Measurements from ENCODE around the gene OLFM4. TPM values are rescaled to one million over a fixed set of nuclear protein-coding genes. Genes with fewer than 3 reads are reported as not detected.
"Not testable (repeated sequence)": the region's sequence is repeated elsewhere in the genome, so short reads cannot be mapped to it uniquely, and the experiment has no call there.

Gene OLFM4
- total RNA-seq, 2 experiments from 2014 or later, result not detected

DNA sequence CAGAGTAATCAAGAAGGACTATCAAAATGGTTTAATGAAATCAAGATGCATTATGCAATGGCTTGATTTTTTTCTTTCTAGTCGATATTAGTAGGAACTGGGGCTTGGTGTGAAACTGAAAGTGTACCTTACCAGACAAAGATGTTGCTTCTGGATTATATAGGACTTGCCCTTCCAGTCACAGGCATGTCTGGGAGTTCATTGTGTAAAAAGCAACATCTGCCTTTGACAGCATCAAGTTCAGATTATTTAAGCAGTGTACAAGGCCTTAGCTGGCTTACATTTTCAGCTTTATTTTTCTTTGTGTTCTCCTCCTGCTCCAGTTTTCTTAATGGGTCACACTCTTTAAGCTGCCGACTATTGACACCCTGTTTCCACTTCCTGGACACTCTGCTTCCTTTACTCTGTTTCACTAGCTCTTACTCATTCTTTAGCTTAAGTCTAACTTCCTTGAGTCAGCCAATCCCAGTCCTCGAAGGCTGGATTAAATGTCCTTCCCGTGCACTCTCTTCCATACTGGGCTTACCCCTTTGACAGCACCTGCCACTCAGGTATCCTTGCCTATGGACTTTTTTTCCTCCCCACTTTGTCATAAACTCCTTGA is 29.4 kb upstream of the OLFM4 start:
- H3K9me3 Mint-ChIP-seq, result no peaks in the 10 kb centered on the region
- peaks cover 9% of the 10 kb centered on the region for H3K27me3 Mint-ChIP-seq
- no peak overlapping the region for H3K27ac Mint-ChIP-seq
- no peak overlapping the region for H3K4me3 Mint-ChIP-seq
- ChIA-PET CTCF (no interaction called here), POLR2A (no interaction called here)
- no peaks in the 10 kb centered on the region for H3K4me1 Mint-ChIP-seq (ENCODE audit: low read depth)
- no peaks in the 10 kb centered on the region for H3K36me3 Mint-ChIP-seq
- DNase-seq, result no peak
- intact Hi-C loops (cut with micrococcal nuclease), result no loop called here

DNA sequence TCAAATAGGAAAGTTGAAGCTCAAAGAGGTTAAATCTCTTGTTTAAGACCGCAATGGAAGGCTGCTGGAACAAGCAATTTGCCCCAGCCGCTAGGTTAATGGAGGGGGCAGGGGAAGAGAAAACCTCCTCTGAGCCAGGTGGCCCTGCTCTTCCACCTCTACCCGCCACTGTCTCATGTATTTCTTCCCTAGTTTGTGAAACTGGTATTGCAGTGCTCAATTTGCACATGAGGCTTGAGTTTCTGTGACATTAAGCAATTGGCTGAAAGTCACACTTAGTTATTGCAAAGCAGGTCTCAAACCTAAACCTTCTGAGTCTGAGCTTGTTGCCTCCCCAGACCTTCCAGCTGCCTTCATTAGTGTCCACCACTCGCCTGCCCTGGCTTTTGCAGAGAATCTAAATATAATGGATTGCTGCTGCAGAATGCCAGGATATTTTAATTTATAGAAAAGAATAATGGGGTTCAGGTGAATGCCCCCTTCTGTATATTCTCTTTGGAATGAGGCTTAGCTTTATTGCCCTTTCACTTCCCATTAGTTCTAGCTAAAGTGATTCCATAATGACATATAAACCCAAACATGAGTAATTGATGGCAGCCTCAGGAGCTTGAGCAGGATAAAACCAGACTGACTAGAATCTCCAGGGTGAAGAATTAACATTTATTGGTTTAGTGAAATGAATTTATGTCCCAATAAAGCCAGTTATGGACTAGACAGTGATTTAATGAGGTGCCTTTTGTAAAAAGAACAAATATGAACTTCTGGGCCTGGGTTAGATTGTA is 27.0 kb upstream of the OLFM4 start:
- Mint-ChIP-seq H3K9me3 (no peaks in the 10 kb centered on the region), H3K27ac (no peak overlapping the region), H3K4me3 (no peak overlapping the region), H3K27me3 (peaks cover 9% of the 10 kb centered on the region), H3K4me1 (ENCODE audit: low read depth) (no peaks in the 10 kb centered on the region), H3K36me3 (no peaks in the 10 kb centered on the region)
- DNase-seq, result no peak
- ChIA-PET CTCF (interaction anchor here (0.7 kb wide), 1 partner anchor 34 kb away, joined by 3 read pairs; no protein-coding TSS in a partner anchor), POLR2A (no interaction called here)
- intact Hi-C loops (cut with micrococcal nuclease), result no loop called here

DNA sequence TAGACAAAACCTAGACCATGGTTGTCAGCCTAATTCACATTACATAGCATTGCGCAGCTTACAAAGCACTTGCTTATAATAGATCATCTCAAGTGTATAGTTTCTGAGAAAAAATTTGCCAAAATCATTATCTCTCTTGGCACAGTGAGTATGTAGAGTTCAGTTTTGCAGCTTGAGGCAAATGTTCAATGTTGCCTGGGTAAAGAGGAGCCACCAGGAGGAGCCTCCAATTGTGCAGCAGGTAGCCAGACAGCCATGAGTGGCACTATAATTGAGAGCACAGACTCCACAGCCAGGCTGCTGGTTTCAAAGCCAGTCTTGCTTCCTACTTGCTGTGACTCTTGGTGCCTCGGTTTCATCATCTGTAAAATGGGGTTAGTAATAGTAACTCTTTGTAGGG is 24.0 kb upstream of the OLFM4 start:
- DNase-seq, result no peak
- no peaks in the 10 kb centered on the region for H3K9me3 Mint-ChIP-seq
- ChIA-PET POLR2A (no interaction called here), CTCF (no interaction called here)
- no peaks in the 10 kb centered on the region for H3K36me3 Mint-ChIP-seq
- H3K27me3 Mint-ChIP-seq, result peaks cover 6% of the 10 kb centered on the region
- intact Hi-C loops (cut with micrococcal nuclease), result no loop called here
- no peak overlapping the region for H3K4me3 Mint-ChIP-seq
- H3K4me1 Mint-ChIP-seq (ENCODE audit: low read depth), result no peaks in the 10 kb centered on the region
- no peak overlapping the region for H3K27ac Mint-ChIP-seq

DNA sequence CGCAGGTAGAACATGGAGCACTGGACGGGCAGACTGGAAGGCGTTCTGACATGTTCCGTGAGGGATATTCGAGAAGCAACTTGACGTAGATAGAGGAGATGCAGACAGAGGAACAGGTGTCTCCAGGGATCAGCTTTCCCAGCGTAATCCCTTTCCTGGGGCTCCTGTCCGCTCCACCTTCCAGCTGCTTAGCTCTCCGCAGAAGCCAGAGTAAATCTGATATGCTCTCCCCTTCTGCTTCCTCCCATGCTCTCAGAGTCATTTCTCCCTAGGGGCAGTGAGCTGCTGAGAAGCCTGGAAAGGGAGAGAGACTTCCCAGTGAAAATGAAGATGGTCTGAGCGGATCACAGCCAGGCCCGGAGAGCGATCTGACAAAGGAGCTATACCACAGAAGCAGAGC is 23.0 kb upstream of the OLFM4 start:
- CTCF ChIA-PET, result no interaction called here
- H3K9me3 Mint-ChIP-seq, result no peaks in the 10 kb centered on the region
- H3K27me3 Mint-ChIP-seq, result peaks cover 6% of the 10 kb centered on the region
- no peak overlapping the region for H3K4me3 Mint-ChIP-seq
- H3K4me1 Mint-ChIP-seq (ENCODE audit: low read depth), result no peaks in the 10 kb centered on the region
- intact Hi-C loops (cut with micrococcal nuclease), result no loop called here
- DNase-seq, result no peak
- POLR2A ChIA-PET, result no interaction called here
- H3K36me3 Mint-ChIP-seq, result no peaks in the 10 kb centered on the region
- no peak overlapping the region for H3K27ac Mint-ChIP-seq

DNA sequence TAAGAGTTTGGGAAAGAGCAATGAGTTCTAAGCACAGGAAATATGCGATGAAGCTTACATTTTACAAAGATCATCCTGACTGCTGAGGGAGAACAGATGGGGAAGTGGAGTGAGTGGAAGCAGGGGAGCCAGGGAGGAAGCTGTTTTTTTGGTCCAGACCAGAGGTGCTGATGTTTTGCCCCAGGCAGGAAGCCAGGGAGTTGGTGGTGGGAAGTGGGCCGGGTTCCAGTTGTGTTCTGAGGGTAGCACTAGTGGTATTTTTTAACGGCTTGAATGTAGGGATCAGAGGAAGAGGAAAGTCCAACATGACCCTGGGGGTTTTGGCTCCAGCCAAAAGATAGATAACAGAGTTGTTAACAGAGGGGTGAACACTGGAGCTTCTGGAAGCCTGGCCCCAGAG is 20.7 kb upstream of the OLFM4 start:
- ChIA-PET CTCF (no interaction called here), POLR2A (no interaction called here)
- Mint-ChIP-seq H3K27me3 (peaks cover 6% of the 10 kb centered on the region), H3K9me3 (no peaks in the 10 kb centered on the region), H3K4me1 (ENCODE audit: low read depth) (no peaks in the 10 kb centered on the region), H3K27ac (no peak overlapping the region), H3K36me3 (no peaks in the 10 kb centered on the region), H3K4me3 (no peak overlapping the region)
- intact Hi-C loops (cut with micrococcal nuclease), result no loop called here
- no peak for DNase-seq

DNA sequence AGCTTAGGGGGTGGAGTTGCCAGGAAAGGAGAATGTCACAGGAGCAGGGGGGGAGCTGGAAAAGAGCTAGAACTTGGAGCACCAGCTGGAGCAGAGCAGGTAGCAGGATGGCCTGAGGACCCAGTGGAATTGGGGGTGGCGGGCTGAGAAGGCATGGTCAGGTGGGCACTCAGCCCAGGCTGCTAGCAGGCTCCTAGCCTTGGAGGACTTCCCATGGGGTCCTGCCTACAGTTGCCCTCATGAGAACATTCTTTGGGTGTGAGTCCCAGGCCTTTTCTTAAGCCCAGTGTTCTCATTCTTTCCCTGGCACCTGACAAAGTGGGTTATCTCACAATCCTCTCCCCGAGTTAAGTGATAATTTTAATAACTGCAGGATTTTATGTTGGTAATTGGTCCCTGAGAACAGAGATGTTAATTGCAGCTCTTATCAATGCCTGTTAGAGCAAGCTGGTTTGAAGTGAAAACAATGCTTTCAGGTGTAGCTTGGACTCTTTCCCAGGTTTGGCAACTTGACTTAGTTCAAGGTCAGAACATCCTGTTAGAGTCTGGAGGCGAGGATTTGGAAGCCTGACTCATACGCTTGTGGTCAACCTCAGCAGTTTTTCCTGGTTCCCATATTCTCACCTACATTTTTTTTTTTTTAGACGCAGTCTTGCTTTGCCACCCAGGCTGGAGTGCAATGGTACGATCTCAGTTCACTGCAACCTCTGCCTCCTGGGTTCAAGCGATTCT is 18.1 kb upstream of the OLFM4 start:
- ChIA-PET POLR2A (no interaction called here), CTCF (no interaction called here)
- no peak for DNase-seq
- H3K4me3 Mint-ChIP-seq, result no peak overlapping the region
- H3K27me3 Mint-ChIP-seq, result peaks cover 3% of the 10 kb centered on the region
- no peak overlapping the region for H3K27ac Mint-ChIP-seq
- no peaks in the 10 kb centered on the region for H3K36me3 Mint-ChIP-seq
- intact Hi-C loops (cut with micrococcal nuclease), result no loop called here
- H3K9me3 Mint-ChIP-seq, result no peaks in the 10 kb centered on the region
- no peaks in the 10 kb centered on the region for H3K4me1 Mint-ChIP-seq (ENCODE audit: low read depth)

DNA sequence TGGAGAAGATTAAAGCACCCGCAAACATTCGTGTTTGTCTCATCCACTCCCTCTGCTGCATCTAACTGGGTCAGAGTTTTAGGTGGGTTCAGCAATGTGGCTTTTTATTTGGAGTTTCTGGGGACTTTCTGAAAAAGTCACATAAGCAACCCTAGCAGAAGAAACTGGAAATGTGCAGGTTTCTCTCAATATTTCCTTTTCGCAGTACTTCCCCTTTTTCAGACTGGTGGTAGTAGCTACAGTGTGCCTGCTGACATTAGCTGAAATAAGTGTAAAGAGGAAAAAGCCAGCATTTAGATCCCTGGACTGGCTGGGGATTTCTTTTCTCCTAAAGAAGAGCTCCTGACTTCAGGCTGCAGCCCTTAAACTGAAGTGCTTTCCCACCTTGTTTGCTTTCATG is 15.9 kb upstream of the OLFM4 start:
- CTCF ChIA-PET, result no interaction called here
- no peaks in the 10 kb centered on the region for H3K4me1 Mint-ChIP-seq (ENCODE audit: low read depth)
- intact Hi-C loops (cut with micrococcal nuclease), result no loop called here
- no peaks in the 10 kb centered on the region for H3K9me3 Mint-ChIP-seq
- H3K27me3 Mint-ChIP-seq, result peaks cover 3% of the 10 kb centered on the region
- no peak for DNase-seq
- no peak overlapping the region for H3K27ac Mint-ChIP-seq
- POLR2A ChIA-PET, result no interaction called here
- H3K4me3 Mint-ChIP-seq, result no peak overlapping the region
- no peaks in the 10 kb centered on the region for H3K36me3 Mint-ChIP-seq

DNA sequence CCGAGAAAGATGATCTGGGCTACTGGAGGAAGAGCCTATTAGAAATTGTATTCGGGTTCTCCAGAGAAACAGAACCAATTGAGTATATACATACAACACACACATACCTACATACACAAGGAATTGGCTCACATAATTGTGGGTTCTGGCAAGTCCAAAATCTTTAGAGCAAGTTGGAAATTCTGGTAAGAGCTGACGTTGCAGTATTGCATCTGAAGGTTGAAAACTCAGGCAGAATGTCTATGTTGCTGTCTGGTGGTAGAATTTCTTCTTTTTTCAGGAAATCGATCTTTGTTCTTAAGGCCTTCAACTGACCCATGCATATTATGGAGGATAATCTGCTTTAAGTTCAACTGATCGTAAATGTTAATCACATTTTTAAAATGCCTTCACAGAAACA is 15.5 kb upstream of the OLFM4 start:
- Mint-ChIP-seq H3K4me3 (no peak overlapping the region), H3K27ac (no peak overlapping the region), H3K9me3 (no peaks in the 10 kb centered on the region), H3K36me3 (no peaks in the 10 kb centered on the region), H3K4me1 (ENCODE audit: low read depth) (no peaks in the 10 kb centered on the region), H3K27me3 (peaks cover 1% of the 10 kb centered on the region)
- ChIA-PET CTCF (no interaction called here), POLR2A (no interaction called here)
- DNase-seq, result no peak
- intact Hi-C loops (cut with micrococcal nuclease), result no loop called here

DNA sequence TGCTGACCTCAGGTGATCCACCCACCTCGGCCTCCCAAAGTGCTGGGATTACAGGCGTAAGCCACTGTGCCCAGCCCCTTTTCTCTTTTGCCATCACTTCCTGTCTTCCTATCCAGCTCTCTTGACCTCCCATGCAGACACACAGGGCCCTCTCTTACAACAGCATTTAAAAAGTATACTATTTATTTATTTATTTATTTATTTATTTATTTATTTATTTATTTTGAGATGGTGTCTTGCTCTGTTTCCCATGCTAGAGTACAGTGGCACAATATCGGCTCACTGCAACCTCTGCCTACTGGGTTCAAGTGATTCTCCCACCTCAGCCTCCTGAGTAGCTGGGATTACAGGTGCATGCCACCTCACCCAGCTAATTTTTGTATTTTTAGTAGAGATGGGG is 14.6 kb upstream of the OLFM4 start:
- POLR2A ChIA-PET; H3K4me1 Mint-ChIP-seq (ENCODE audit: low read depth); H3K36me3 Mint-ChIP-seq; H3K9me3 Mint-ChIP-seq; H3K27ac Mint-ChIP-seq; H3K27me3 Mint-ChIP-seq; CTCF ChIA-PET; H3K4me3 Mint-ChIP-seq; intact Hi-C loops (cut with micrococcal nuclease); DNase-seq: not testable (repeated sequence)

DNA sequence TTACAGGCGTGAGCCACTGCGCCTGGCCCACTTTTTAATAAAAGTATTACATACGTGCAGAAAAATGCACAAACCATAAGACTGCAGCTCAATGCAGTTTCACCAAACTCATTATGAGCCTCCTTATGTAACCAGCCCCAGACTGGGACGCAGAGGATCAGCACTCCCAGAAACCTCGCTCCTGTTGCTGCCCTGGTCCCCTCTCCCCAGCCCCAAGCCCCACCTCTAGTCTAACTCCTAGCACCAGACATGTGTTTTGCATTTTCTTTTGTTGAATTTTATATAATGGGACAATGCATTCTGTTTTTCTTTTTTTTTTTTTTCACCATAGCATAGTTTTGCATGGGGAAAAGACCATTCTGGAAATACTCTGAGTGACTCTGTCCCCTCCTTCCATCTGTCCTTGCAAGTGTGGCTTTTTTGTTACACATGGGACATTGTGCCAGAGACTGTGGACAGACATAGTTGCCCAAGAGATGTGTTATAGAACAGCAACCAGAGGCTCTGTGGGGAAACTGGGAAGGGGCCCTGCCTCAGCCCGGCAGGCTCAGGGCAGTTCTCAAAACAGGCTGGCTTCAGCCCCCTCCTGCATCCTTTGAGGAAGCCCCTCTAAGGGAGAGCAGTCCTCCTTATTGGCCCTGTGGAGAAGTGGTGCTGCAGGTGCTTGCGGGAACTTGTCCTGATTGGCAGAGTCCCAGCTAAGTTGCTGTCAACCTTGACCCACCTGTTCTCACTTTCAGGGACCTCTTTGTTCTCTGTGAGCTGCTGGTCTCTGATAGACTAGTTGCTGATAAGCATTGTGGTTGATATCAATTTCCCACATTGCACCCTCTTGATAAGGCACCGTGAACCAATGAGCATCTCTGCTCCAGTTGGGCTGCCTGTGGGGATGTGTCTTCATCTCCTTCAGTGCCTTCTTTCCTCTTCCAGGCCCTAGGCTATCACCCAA is 13.8 kb upstream of the OLFM4 start:
- ChIA-PET POLR2A (no interaction called here), CTCF (no interaction called here)
- Mint-ChIP-seq H3K4me1 (ENCODE audit: low read depth) (no peaks in the 10 kb centered on the region), H3K9me3 (no peaks in the 10 kb centered on the region), H3K4me3 (no peak overlapping the region), H3K36me3 (no peaks in the 10 kb centered on the region), H3K27ac (no peak overlapping the region), H3K27me3 (no peaks in the 10 kb centered on the region)
- DNase-seq, result no peak
- intact Hi-C loops (cut with micrococcal nuclease), result no loop called here

DNA sequence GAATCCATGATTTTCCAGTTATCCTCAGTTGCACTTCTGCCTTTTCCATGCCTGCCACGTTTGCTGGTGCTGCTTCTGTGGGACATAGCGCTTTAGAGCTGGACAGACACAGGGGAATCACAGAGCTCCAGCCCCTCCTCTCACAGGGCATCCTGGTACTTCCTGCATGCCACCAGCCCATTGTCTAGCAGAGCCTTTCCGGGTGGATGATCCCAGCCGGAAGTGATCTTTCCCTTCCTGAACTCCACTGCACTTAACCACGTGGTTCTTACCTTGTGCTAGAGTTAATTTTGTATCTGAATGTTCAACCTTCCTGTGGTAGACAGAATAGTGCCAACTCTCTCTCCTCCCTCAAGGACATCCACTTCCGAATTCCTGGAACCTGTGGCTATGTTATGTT is 12.6 kb upstream of the OLFM4 start:
- ChIA-PET POLR2A (no interaction called here), CTCF (no interaction called here)
- H3K9me3 Mint-ChIP-seq, result no peaks in the 10 kb centered on the region
- H3K27me3 Mint-ChIP-seq, result no peaks in the 10 kb centered on the region
- no peaks in the 10 kb centered on the region for H3K36me3 Mint-ChIP-seq
- DNase-seq, result no peak
- no peaks in the 10 kb centered on the region for H3K4me1 Mint-ChIP-seq (ENCODE audit: low read depth)
- intact Hi-C loops (cut with micrococcal nuclease), result no loop called here
- no peak overlapping the region for H3K4me3 Mint-ChIP-seq
- H3K27ac Mint-ChIP-seq, result no peak overlapping the region

DNA sequence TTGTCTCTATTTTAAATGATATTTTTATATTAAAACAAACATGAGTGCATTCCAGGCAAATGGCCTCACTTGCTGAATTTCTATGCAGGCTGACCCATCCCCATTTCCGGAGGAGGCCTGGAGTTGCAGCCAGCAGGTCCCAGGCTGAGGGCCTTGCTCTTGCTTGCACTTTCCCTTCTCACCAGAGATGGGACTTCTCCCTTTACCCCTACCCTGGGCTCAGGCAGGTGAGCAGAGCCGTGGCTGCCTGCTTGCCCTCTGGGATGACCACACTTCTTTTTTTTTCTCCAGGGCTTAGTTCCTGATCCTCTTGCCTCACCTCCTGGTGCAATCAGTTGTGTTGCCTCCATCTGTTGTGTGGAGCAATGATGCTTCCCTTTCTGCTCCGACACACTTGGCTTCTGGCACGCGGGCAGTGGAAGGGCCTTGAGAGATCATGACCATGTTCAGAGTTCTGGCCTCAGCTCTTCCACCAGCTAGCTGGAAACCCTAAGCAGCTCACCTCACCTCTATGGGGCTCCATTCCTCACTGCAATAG is 11.1 kb upstream of the OLFM4 start:
- Mint-ChIP-seq H3K4me3 (no peak overlapping the region), H3K27me3 (no peaks in the 10 kb centered on the region), H3K4me1 (ENCODE audit: low read depth) (no peaks in the 10 kb centered on the region), H3K9me3 (no peaks in the 10 kb centered on the region), H3K27ac (no peak overlapping the region), H3K36me3 (no peaks in the 10 kb centered on the region)
- ChIA-PET POLR2A (no interaction called here), CTCF (no interaction called here)
- no peak for DNase-seq
- intact Hi-C loops (cut with micrococcal nuclease), result no loop called here
